Activated T-cell treated with anti-CD3 and anti-CD28 coated beads, Interleukin-2, amount 50 U/mL, for 24 hours (primary cell): ENCODE data around the gene TOGARAM1.
"Not testable (repeated sequence)": the region's sequence is repeated elsewhere in the genome, so short reads cannot be mapped to it uniquely, and the experiment has no call there.

ENCODE experiments used
- DNase-seq: peaks from one replicate; pipeline ENCODE4 v3.0.0-alpha.2; 2020
- H3K27ac Mint-ChIP-seq: 2 replicates; pipeline ENCODE4 v1.8.0; 2020; ENCODE audit warnings: mild to moderate bottlenecking, mixed read lengths
- H3K27me3 Mint-ChIP-seq: 2 replicates; pipeline ENCODE4 v1.8.0; 2020; ENCODE audit warnings: mixed read lengths
- H3K36me3 Mint-ChIP-seq: 2 replicates; pipeline ENCODE4 v1.8.0; 2020; ENCODE audit warnings: low read depth, mixed read lengths
- H3K4me1 Mint-ChIP-seq: 2 replicates; pipeline ENCODE4 v1.8.0; 2020; ENCODE audit warnings: low read depth, mixed read lengths
- H3K4me3 Mint-ChIP-seq: 2 replicates; pipeline ENCODE4 v1.8.0; 2020; ENCODE audit warnings: mild to moderate bottlenecking, moderate library complexity, mixed read lengths
- H3K9me3 Mint-ChIP-seq: 2 replicates; pipeline ENCODE4 v1.8.0; 2020; ENCODE audit warnings: mixed read lengths

The TOGARAM1 gene

DNA sequence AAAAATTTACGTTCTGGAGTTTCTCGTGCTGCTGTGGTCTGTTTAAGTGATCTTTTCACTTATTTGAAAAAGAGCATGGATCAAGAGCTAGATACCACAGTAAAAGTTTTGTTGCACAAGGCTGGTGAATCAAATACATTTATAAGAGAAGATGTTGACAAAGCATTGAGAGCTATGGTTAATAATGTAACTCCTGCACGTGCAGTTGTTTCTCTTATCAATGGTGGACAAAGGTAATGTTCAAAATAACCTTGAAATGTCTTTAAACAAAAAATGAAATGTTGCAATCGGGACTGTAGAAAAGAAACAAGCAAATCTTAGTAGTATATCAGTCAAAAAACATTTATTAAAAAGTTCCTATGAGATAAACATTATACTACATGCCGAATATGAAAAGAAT lies 82.6 kb downstream of the TOGARAM1 start:
- Mint-ChIP-seq H3K4me3 (no peak overlapping the region), H3K36me3 (peaks cover 35% of the 10 kb centered on the region), H3K9me3 (no peaks in the 10 kb centered on the region), H3K4me1 (no peaks in the 10 kb centered on the region), H3K27me3 (no peaks in the 10 kb centered on the region), H3K27ac (no peak overlapping the region)
- no peak for DNase-seq

DNA sequence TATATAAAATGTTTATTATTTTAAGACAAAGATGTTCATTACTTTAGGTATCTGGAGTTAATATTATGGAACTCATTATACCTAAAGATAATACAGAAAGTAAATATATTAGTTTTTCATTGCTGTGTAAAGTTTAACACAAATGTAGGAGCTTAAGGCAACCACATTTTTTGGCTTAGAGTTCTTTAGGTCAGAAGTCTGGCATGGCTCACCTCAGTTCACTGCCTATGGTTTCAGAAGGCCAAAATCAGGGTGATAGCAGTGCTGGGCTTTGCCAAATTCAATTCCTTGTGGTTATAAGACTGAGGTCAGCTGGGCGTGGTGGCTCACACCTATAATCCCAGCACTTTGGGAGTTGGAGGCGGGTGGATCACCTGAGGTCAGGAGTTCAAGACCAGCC lies 86.4 kb downstream of the TOGARAM1 start:
- H3K4me3 Mint-ChIP-seq = no peak overlapping the region
- H3K27me3 Mint-ChIP-seq = no peaks in the 10 kb centered on the region
- peaks cover 44% of the 10 kb centered on the region for H3K36me3 Mint-ChIP-seq
- no peaks in the 10 kb centered on the region for H3K9me3 Mint-ChIP-seq
- no peaks in the 10 kb centered on the region for H3K4me1 Mint-ChIP-seq
- H3K27ac Mint-ChIP-seq = no peak overlapping the region
- DNase-seq = no peak

DNA sequence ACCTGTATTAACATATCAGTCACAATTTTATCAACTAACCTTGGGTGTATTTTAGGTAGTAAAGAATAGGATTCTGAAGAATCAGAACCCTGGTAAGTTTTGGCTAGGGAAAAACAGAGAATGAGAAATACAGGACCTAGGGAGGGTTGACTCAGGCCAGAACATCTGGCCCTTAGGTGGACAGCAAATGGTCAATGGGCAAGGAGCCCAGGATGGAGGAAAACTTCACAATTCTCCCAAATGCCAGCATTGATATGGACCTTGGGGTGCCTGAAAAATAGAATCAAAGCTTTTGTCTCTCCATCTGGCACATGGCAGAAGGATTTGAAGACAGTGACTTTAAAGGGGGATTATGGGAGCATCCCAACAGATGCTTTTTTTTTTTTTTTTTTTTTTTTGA lies 89.2 kb downstream of the TOGARAM1 start:
- Mint-ChIP-seq H3K9me3 (no peaks in the 10 kb centered on the region), H3K36me3 (peaks cover 50% of the 10 kb centered on the region), H3K27ac (no peak overlapping the region), H3K4me3 (no peak overlapping the region), H3K4me1 (no peaks in the 10 kb centered on the region), H3K27me3 (no peaks in the 10 kb centered on the region)
- no peak for DNase-seq

DNA sequence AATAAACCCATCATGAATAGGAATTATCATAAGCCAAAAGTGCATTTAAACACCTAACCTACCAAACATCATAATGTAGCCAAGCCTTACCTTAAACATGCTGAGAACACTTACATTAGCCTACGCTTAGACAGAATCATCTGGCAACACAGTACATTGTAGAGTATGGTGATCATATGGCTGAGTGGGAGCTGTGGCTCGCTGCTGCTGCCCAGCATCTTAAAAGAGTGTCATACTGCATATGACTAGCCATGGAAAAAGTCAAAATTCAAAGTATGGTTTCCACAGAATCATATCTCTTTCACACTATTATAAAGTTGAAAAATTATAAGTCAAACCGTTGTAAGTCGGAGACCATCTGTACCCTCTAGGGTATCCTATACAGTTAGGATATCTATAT lies 89.9 kb downstream of the TOGARAM1 start:
- DNase-seq = no peak
- H3K4me1 Mint-ChIP-seq = no peaks in the 10 kb centered on the region
- peaks cover 48% of the 10 kb centered on the region for H3K36me3 Mint-ChIP-seq
- H3K27ac Mint-ChIP-seq = no peak overlapping the region
- no peak overlapping the region for H3K4me3 Mint-ChIP-seq
- H3K27me3 Mint-ChIP-seq = no peaks in the 10 kb centered on the region
- no peaks in the 10 kb centered on the region for H3K9me3 Mint-ChIP-seq

DNA sequence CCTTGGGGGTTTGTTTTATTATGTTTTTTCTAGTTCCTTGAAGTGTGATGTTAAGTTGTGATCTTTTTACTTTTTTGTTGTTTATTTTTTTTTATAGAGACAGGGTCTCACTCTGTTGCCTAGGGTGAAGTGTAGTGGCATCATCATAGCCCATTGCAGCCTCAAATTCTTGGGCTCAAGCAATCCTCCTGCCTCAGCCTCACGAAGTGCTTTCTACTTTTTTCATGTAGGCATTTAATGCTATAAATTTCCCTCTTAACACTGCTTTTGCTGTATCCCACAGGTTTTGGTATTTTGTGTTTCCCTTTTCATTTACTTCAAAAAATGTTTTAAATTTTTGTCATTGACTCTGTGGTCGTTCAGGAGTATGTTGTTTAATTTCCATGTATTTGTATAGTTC lies 95.4 kb downstream of the TOGARAM1 start:
- Mint-ChIP-seq H3K27me3 (no peaks in the 10 kb centered on the region), H3K36me3 (peaks cover 45% of the 10 kb centered on the region), H3K27ac (no peak overlapping the region), H3K4me1 (no peaks in the 10 kb centered on the region), H3K4me3 (no peak overlapping the region), H3K9me3 (no peaks in the 10 kb centered on the region)
- no peak for DNase-seq

DNA sequence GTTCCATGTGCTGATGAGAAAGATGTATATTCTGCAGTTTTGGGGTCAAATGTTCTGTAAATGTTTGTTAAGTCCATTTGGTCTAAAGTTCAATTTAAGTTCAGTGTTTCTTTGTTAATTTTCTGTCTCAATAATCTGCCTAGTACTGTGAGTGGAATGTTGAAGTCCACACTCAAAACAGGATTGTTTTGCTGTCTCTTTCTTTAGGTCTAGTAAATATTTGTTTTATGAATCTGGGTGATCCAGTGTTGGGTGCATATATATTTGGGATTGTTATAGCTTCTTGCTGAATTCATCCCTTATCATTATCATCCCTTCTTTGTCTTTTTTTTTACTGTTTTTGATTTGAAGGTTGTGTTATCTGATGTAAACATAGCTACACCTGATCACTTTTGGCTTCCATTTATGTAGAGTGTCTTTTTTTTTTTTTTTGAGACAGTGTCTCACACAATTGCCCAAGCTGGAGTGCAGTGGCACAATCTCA lies 95.9 kb downstream of the TOGARAM1 start:
- Mint-ChIP-seq H3K27ac (no peak overlapping the region), H3K36me3 (peaks cover 43% of the 10 kb centered on the region), H3K27me3 (no peaks in the 10 kb centered on the region), H3K9me3 (no peaks in the 10 kb centered on the region), H3K4me1 (no peaks in the 10 kb centered on the region), H3K4me3 (no peak overlapping the region)
- DNase-seq = no peak

DNA sequence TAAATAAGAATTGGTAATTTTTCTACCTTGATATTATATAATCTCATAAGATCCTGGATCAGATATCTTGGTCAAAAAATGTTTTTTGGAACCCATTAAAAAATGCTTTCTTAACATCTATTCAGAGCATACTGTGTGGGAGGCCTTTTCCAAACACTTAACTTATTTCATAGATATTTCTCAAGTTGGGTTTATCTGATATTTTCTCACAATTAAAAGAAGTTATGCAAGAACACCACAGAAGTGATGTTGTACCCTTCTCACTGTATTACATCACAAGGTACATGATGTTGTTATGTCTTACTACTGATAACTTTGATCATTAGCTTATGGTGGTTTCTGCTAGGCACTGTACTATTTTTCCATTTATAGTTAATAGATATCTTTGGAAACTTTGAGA lies 98.6 kb downstream of the TOGARAM1 start:
- no peak for DNase-seq
- Mint-ChIP-seq H3K9me3 (no peaks in the 10 kb centered on the region), H3K36me3 (peaks cover 27% of the 10 kb centered on the region), H3K4me1 (no peaks in the 10 kb centered on the region), H3K27me3 (no peaks in the 10 kb centered on the region), H3K27ac (no peak overlapping the region), H3K4me3 (no peak overlapping the region)

DNA sequence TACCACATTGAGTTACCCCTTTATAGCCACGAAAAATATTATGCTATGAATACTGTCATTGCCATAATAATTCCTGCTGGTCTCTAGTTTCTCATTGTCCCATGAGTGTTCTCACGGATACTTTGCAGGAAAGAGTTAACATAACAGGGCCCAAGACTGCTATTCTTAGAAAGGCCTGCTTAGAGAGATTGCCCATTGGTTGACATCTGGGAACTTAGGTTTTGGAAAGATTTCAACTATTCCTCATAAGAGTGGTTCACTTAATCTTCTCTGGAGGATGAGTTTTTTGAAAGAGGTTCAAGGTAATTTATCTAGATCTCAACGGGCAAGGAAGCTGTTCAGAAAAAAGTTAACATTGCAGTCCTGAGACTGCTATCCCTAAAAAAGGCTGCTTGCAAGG lies 103.5 kb downstream of the TOGARAM1 start:
- H3K9me3 Mint-ChIP-seq = no peaks in the 10 kb centered on the region
- no peak overlapping the region for H3K27ac Mint-ChIP-seq
- H3K4me3 Mint-ChIP-seq = no peak overlapping the region
- H3K27me3 Mint-ChIP-seq = no peaks in the 10 kb centered on the region
- peaks cover 13% of the 10 kb centered on the region for H3K36me3 Mint-ChIP-seq
- no peaks in the 10 kb centered on the region for H3K4me1 Mint-ChIP-seq
- DNase-seq = no peak

DNA sequence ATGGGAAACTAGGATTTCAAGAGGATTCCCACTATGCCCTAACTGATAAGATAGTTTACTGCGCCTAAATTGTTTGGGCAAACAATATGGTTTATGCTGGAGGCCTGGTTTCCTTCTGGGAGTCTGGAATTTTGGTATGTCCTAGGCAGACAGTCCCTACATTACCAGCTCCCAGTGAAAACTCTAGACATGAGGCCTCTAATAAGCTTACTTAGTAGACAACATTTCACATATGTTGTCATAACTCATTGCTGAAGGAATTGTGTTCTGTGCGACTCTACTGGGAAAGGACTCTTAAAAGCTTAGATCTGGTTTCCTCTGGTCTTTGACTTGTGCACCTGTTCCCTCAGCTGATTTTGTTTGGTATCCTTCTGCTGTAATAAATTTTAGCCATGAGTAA lies 104.0 kb downstream of the TOGARAM1 start:
- no peak overlapping the region for H3K27ac Mint-ChIP-seq
- H3K4me3 Mint-ChIP-seq = no peak overlapping the region
- no peak for DNase-seq
- H3K9me3 Mint-ChIP-seq = no peaks in the 10 kb centered on the region
- no peaks in the 10 kb centered on the region for H3K4me1 Mint-ChIP-seq
- H3K27me3 Mint-ChIP-seq = no peaks in the 10 kb centered on the region
- H3K36me3 Mint-ChIP-seq = peaks cover 13% of the 10 kb centered on the region

DNA sequence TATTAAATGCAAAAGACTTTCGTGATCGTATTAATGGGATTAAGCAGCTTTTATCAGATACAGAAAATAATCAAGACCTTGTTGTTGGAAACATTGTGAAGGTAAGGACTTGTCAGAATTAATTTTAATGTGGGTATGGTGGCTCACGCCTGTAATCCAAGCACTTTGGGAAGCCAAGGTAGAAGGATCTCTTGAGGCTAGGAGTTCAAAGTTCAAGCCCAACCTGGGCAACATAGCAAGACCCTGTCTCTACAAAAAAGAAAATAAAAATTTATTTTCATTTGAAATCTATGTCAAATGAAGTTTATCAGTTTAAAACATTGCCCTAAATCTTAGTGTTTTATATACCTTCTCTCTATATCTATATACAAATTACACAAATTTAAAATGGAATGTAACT lies 104.7 kb downstream of the TOGARAM1 start:
- Mint-ChIP-seq H3K36me3 (peaks cover 13% of the 10 kb centered on the region), H3K4me1 (no peaks in the 10 kb centered on the region), H3K27me3 (no peaks in the 10 kb centered on the region), H3K4me3 (no peak overlapping the region), H3K27ac (no peak overlapping the region), H3K9me3 (no peaks in the 10 kb centered on the region)
- DNase-seq = no peak

DNA sequence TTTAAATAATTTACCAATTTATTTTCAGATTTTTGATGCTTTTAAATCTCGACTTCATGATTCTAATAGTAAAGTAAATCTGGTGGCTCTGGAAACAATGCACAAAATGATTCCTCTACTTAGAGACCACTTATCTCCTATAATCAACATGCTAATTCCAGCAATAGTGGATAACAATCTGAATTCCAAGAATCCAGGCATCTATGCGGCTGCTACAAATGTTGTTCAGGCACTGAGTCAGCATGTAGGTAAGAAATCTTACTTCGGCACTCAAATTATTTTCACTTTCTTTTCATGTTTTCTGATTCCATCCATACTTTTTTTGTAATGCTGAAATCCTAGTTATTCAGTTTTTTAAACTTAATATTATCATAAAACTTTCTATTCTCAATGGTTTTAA lies 106.4 kb downstream of the TOGARAM1 start:
- no peak overlapping the region for H3K4me3 Mint-ChIP-seq
- no peak for DNase-seq
- no peak overlapping the region for H3K27ac Mint-ChIP-seq
- no peaks in the 10 kb centered on the region for H3K9me3 Mint-ChIP-seq
- peaks cover 19% of the 10 kb centered on the region for H3K36me3 Mint-ChIP-seq
- H3K27me3 Mint-ChIP-seq = no peaks in the 10 kb centered on the region
- no peaks in the 10 kb centered on the region for H3K4me1 Mint-ChIP-seq

DNA sequence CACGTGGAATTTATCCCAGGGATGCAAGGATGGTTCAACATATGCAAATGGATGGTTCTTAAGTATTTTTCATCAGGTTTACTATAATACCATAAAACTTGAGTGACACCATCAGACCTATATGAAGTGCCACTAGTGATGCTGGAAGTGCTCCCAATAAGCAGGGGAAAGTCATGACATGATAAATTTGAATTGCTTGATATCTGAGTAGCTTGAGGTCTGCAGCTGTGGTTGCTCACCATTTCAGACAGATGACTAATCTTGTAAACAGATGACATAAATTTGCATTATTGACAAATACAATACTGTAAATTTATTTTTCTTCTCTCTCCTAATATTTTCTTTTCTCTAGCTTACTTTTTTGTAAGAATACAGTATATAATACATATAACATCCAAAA lies 108.2 kb downstream of the TOGARAM1 start:
- Mint-ChIP-seq H3K9me3 (no peaks in the 10 kb centered on the region), H3K4me3 (no peak overlapping the region)

DNA sequence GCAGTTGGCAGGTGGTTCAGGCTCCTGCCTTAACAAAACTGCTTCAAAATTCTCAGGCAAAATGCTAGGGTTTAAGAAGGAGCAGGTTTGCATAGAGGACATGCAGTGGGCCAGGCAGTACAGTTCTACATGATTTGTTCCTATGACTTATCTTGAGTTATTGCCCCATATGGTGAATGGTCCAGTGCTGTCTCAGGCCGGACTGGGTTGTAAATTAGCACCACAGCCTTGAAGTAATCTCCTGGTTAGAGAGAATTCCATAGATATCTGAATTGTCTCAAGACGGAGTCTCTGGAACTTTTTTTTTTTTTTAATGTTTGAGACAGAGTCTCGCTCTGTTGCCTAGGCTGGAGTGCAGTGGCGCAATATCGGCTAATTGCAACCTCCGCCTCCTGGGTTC lies 110.1 kb downstream of the TOGARAM1 start:
- no peaks in the 10 kb centered on the region for H3K4me1 Mint-ChIP-seq
- no peak overlapping the region for H3K4me3 Mint-ChIP-seq
- no peaks in the 10 kb centered on the region for H3K9me3 Mint-ChIP-seq
- no peak overlapping the region for H3K27ac Mint-ChIP-seq
- no peak for DNase-seq
- peaks cover 19% of the 10 kb centered on the region for H3K36me3 Mint-ChIP-seq
- H3K27me3 Mint-ChIP-seq = no peaks in the 10 kb centered on the region

More for the DNA sequence above, 108.2 kb downstream of the TOGARAM1 start:
- DNase-seq = no peak
- Mint-ChIP-seq H3K27me3 (no peaks in the 10 kb centered on the region), H3K27ac (no peak overlapping the region), H3K4me1 (no peaks in the 10 kb centered on the region), H3K36me3 (peaks cover 19% of the 10 kb centered on the region)

DNA sequence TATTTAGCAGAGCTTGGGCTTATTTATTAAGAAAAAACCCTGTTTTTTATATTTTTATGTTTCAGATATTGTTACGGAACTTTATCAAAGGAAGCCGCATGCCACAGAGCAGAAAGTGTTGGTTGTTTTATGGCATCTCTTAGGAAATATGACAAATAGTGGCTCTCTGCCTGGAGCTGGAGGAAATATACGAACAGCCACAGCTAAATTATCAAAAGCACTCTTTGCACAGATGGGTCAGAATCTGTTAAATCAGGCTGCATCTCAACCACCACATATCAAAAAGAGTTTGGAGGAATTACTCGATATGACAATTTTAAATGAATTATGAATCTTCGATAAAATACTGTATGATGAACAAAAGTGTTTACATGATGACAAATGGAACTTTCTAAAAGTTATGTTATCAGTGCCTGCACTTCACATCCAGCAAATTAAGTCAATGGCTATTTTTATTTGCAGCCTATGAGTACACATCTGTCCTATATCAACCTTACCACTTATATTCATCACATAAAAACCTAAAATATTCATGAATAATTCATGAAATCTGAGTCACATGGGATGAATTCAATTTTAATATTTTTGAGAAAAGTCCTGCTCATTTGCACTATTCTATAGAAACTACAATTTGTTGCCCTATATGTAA lies 111.4 kb downstream of the TOGARAM1 start:
- DNase-seq = no peak
- H3K27ac Mint-ChIP-seq = no peak overlapping the region
- H3K36me3 Mint-ChIP-seq = peaks cover 16% of the 10 kb centered on the region
- no peaks in the 10 kb centered on the region for H3K9me3 Mint-ChIP-seq
- H3K27me3 Mint-ChIP-seq = no peaks in the 10 kb centered on the region
- H3K4me1 Mint-ChIP-seq = no peaks in the 10 kb centered on the region
- no peak overlapping the region for H3K4me3 Mint-ChIP-seq

DNA sequence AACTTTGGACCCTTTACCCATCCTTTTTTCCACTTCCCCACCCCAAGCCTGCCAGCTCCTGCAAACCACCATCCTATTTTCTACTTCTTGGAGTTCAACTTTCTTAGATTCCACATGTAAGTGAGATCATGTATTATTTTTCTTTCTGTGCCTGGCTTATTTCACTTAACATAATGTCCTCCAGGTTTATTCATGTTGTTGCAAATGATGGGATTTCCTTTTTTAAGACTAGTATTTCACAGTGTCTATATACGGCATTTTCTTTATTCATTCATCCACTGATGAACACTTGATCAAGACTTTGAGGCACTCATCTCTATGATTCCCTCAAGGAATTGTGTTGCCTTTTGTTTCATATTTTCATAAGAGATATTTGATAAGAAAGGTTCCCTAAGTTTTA lies 116.3 kb downstream of the TOGARAM1 start:
- no peaks in the 10 kb centered on the region for H3K27me3 Mint-ChIP-seq
- H3K4me3 Mint-ChIP-seq = no peak overlapping the region
- H3K4me1 Mint-ChIP-seq = peaks cover 3% of the 10 kb centered on the region
- no peak overlapping the region for H3K27ac Mint-ChIP-seq
- H3K36me3 Mint-ChIP-seq = peaks cover 2% of the 10 kb centered on the region
- DNase-seq = no peak
- no peaks in the 10 kb centered on the region for H3K9me3 Mint-ChIP-seq

DNA sequence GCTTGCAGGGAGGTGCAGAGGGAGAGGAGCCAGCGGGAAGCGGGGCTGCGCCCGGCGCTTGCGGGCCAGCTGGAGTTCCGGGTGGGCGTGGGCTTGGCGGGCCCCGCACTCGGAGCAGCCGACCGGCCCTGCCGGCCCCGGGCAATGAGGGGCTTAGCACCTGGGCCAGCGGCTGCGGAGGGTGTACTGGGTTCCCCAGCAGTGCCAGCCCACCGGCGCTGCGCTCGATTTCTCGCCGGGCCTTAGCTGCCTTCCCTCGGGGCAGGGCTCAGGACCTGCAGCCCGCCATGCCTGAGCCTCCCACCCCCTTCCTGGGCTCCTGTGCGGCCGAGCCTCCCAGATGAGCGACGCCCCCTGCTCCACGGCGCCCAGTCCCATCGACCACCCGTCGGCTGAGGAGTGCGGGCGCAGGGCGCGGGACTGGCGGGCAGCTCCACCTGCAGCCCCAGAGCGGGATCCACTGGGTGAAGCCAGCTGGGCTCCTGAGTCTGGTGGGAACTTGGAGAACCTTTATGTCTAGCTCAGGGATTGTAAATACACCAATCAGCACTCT lies 118.5 kb downstream of the TOGARAM1 start:
- H3K4me3 Mint-ChIP-seq, H3K9me3 Mint-ChIP-seq, H3K27ac Mint-ChIP-seq, DNase-seq, H3K27me3 Mint-ChIP-seq: not testable (repeated sequence)
- H3K4me1 Mint-ChIP-seq = peaks cover 12% of the 10 kb centered on the region
- peaks cover 16% of the 10 kb centered on the region for H3K36me3 Mint-ChIP-seq
